Measurements from ENCODE around the gene DAAM1. TPM values are rescaled to one million over a fixed set of nuclear protein-coding genes. Genes with fewer than 3 reads are reported as not detected.

Gene DAAM1
- total and polyA plus RNA-seq, 2 donors (not counting 1 experiment from before 2014, with no cell fraction given): 11.2 to 34.3 TPM

GRCh38 chr14:59251811-59252771, 63.6 kb downstream of the DAAM1 start:
- POLR2A ChIA-PET: no interaction called here

More at GRCh38 chr14:59251811-59252771, 63.6 kb downstream of the DAAM1 start:
- H2AFZ ChIP-seq (ENCODE audit: insufficient read depth, low read depth, low read length, poor library complexity, severe bottlenecking): no peak overlapping the region
- no peaks in the 10 kb centered on the region for H3K27me3 Mint-ChIP-seq
- H3K4me3 Mint-ChIP-seq: no peak overlapping the region
- peaks cover 41% of the 10 kb centered on the region for H3K4me1 Mint-ChIP-seq
- CTCF ChIA-PET: no interaction called here
- no peaks in the 10 kb centered on the region for H4K20me1 ChIP-seq (ENCODE audit: control insufficient read depth, insufficient read depth, low read length, poor library complexity, severe bottlenecking)
- TF ChIP-seq CTCF (IDR thresholded peaks at IDR 0.05): no peak
- TF ChIP-seq EZH2 (IDR thresholded peaks at IDR 0.05; ENCODE audit: borderline replicate concordance, insufficient read depth, low read depth, low read length, poor library complexity, severe bottlenecking): no peak
- no peak overlapping the region for H3K27ac Mint-ChIP-seq
- DNase-seq (no peak), ATAC-seq (ENCODE audit: low read depth) (no peak)
- no peak overlapping the region for H3K9ac ChIP-seq (ENCODE audit: low read length)
- no peak overlapping the region for H3K4me2 ChIP-seq (replicated peaks; ENCODE audit: low read depth, low read length, poor library complexity, severe bottlenecking)
- 100% methylated on average over 5 of the region's 5 CpGs for WGBS (ENCODE audit: insufficient coverage)
- no peaks in the 10 kb centered on the region for H3K36me3 ChIP-seq (replicated peaks in 1 of 2; ENCODE audit: control extremely low read depth in 1 of 2, control insufficient read depth in 1 of 2, extremely low read depth in 1 of 2, insufficient read depth in 2 of 2, low read length in 1 of 2)
- intact Hi-C loops (cut with micrococcal nuclease): no loop called here
- H3K9me3 Mint-ChIP-seq (ENCODE audit: insufficient read depth): no peaks in the 10 kb centered on the region
- H3K27ac ChIP-seq (ENCODE audit: low read length in 2 of 2): no peak overlapping the region
- peaks cover 10 to 25% of the 10 kb centered on the region in 2 donors for H3K4me1 ChIP-seq (ENCODE audit: control insufficient read depth in 2 of 2, insufficient read depth in 2 of 2, low read length in 2 of 2)
- H3K4me3 ChIP-seq (ENCODE audit: control extremely low read depth in 1 of 5, extremely low read depth in 1 of 5, insufficient read depth in 1 of 5, low read depth in 2 of 5, low read length in 4 of 5): no peak overlapping the region
- no peaks in the 10 kb centered on the region for H3K27me3 ChIP-seq (replicated peaks in 1 of 4; ENCODE audit: control extremely low read depth in 1 of 4, control insufficient read depth in 3 of 4, insufficient read depth in 4 of 4, low read length in 3 of 4)
- H3K79me2 ChIP-seq (ENCODE audit: control insufficient read depth, insufficient read depth, low read length): peaks cover 46% of the 10 kb centered on the region
- H3K9me3 ChIP-seq (ENCODE audit: control extremely low read depth in 1 of 3, control insufficient read depth in 2 of 3, insufficient read depth in 1 of 3, low read length in 2 of 3): no peaks in the 10 kb centered on the region
